Panc1 (cell line): ENCODE measurements around the gene ARID2. TPM values are rescaled to one million over a fixed set of nuclear protein-coding genes. Genes with fewer than 3 reads are reported as not detected.

Source experiments
- ATAC-seq: fragments of 200-7000 bp; cut with Tn5 transposase; 2 replicates; pipeline ENCODE4 v1.9.1; 2020; ENCODE audit warnings: mild to moderate bottlenecking, moderate library complexity
- BruUV-seq: library from RNA; stranded (reverse); fragments of 400-500 nt; replicated peaks from 2 replicates; lab custom pipeline; 2021; lab: Mats Ljungman, UMichigan
- CTCF ChIA-PET: fragments of 300-600 bp; sonication (Branson Sonifier 250); formaldehyde crosslinking; loops from one replicate; lab custom pipeline; 2022; ENCODE audit warnings: antibody characterized with exemption; lab: Charles Lee
- POLR2A ChIA-PET: fragments of 300-600 bp; sonication (Branson Sonifier 250); formaldehyde crosslinking; loops from one replicate; lab custom pipeline; 2022; ENCODE audit warnings: antibody characterized with exemption; lab: Charles Lee
- DNase-seq: peaks from one replicate; pipeline ENCODE4 v3.0.0-alpha.2; 2010; ENCODE audit warnings: low read depth, low spot score
- H3K27ac ChIP-seq: 2 replicates; pipeline ENCODE4 v1.5.1; 2011; ENCODE audit warnings: mild to moderate bottlenecking, low read length, inconsistent platforms
- H3K27me3 ChIP-seq: fragments of 200-500 bp; sonication (Bioruptor generic); 2 replicates; pipeline ENCODE4 v1.6.0; 2014; ENCODE audit warnings: low read length, inconsistent platforms; ENCODE audit not compliant: control insufficient read depth, insufficient read depth
- H3K36me3 ChIP-seq: fragments of 200-500 bp; sonication (Bioruptor generic); 2 replicates; pipeline ENCODE4 v1.5.1; 2014; ENCODE audit warnings: inconsistent platforms, mild to moderate bottlenecking, low read length, moderate library complexity; ENCODE audit not compliant: control insufficient read depth, insufficient read depth
- H3K4me1 ChIP-seq: 2 replicates; pipeline ENCODE4 v1.5.1; 2011; ENCODE audit warnings: inconsistent platforms, mild to moderate bottlenecking, low read length, moderate library complexity; ENCODE audit not compliant: control insufficient read depth, insufficient read depth
- H3K4me3 ChIP-seq, 2 experiments: 2 replicates each; pipeline ENCODE4 v1.5.1; 2011 to 2012; ENCODE audit warnings: low read depth in 2 of 2, low read length in 2 of 2, mild to moderate bottlenecking in 2 of 2, inconsistent platforms in 1 of 2, moderate library complexity in 1 of 2
- H3K9me3 ChIP-seq: fragments of 200-500 bp; sonication (Bioruptor generic); 2 replicates; pipeline ENCODE4 v1.5.1; 2014; ENCODE audit warnings: low read depth, mild to moderate bottlenecking, inconsistent platforms, low read length, moderate library complexity; ENCODE audit not compliant: control insufficient read depth, insufficient read depth
- POLR2AphosphoS5 ChIP-seq: IDR thresholded peaks from 2 replicates; pipeline ENCODE4 v1.6.1; 2012; ENCODE audit warnings: mild to moderate bottlenecking, low read depth, low read length, moderate library complexity
- REST ChIP-seq, 2 experiments: IDR thresholded peaks; 2 replicates each; pipeline ENCODE4 v1.6.1; 2011 to 2012; ENCODE audit warnings: low read depth in 2 of 2, control low read depth in 1 of 2, low read length in 1 of 2, mild to moderate bottlenecking in 1 of 2, moderate library complexity in 1 of 2; ENCODE audit not compliant: insufficient read depth in 1 of 2
- SIN3A ChIP-seq: IDR thresholded peaks from 2 replicates; pipeline ENCODE4 v1.6.1; 2012; ENCODE audit warnings: low read depth, mild to moderate bottlenecking, low read length, moderate library complexity, borderline replicate concordance; ENCODE audit not compliant: insufficient read depth
- TCF7L2 ChIP-seq: IDR thresholded peaks from 2 replicates; pipeline ENCODE4 v1.6.1; 2011; ENCODE audit warnings: mild to moderate bottlenecking, low read depth, low read length, inconsistent platforms
- in situ Hi-C: cut with HindIII; loops from 2 replicates; pipeline ENCODE4 v1.10.0; 2016; ENCODE audit warnings: low sequenced_read_pairs, low pct_unique_long_range_greater_than_20kb
- intact Hi-C: fragments of 100-400 bp; cut with micrococcal nuclease; formaldehyde crosslinking; loops from one replicate; pipeline ENCODE4 v1.10.0; 2022; ENCODE audit not compliant: unreplicated experiment
- total RNA-seq: library from RNA; stranded (reverse); gene quantifications from one replicate; pipeline ENCODE4 v1.2.1, GENCODE V29; 2021; ENCODE audit not compliant: unreplicated experiment
- TF ChIP-seq, protein P1 (sequence below): fragments of 450-650 bp; IDR thresholded peaks from 2 replicates; pipeline ENCODE4 v1.5.1; 2017; ENCODE audit warnings: mild to moderate bottlenecking

ARID2 gene
- total RNA-seq, 1 experiment from 2014 or later: 39.5 TPM

- Histone ChIP-seq H3K27me3 (no peaks in the 10 kb centered on the region), H3K27ac (no peak overlapping the region), H3K4me1 (no peaks in the 10 kb centered on the region), H3K36me3 (peaks cover 8% of the 10 kb centered on the region; the same call in 1 of the 2 replicates), H3K9me3 (no peaks in the 10 kb centered on the region), H3K4me3 (no peak overlapping the region)
- CTCF ChIA-PET: no interaction called here
- POLR2A ChIA-PET: no interaction called here
- ATAC-seq (no peak), DNase-seq (no peak)
- in situ Hi-C loops (no loop called here), intact Hi-C loops (no loop called here)
- TF ChIP-seq REST (IDR thresholded peaks at IDR 0.05; ENCODE audit: insufficient read depth in 1 of 2, low read depth in 2 of 2, low read length in 1 of 2) (no peak), SIN3A (no peak), POLR2AphosphoS5 (no peak), TCF7L2 (no peak)
- TF ChIP-seq, protein P1, sequence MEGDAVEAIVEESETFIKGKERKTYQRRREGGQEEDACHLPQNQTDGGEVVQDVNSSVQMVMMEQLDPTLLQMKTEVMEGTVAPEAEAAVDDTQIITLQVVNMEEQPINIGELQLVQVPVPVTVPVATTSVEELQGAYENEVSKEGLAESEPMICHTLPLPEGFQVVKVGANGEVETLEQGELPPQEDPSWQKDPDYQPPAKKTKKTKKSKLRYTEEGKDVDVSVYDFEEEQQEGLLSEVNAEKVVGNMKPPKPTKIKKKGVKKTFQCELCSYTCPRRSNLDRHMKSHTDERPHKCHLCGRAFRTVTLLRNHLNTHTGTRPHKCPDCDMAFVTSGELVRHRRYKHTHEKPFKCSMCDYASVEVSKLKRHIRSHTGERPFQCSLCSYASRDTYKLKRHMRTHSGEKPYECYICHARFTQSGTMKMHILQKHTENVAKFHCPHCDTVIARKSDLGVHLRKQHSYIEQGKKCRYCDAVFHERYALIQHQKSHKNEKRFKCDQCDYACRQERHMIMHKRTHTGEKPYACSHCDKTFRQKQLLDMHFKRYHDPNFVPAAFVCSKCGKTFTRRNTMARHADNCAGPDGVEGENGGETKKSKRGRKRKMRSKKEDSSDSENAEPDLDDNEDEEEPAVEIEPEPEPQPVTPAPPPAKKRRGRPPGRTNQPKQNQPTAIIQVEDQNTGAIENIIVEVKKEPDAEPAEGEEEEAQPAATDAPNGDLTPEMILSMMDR: no peak
- BruUV-seq: no TSS peak
Observed at GRCh38 chr12:45886685-45887084, 157.2 kb downstream of the ARID2 start.

DNA sequence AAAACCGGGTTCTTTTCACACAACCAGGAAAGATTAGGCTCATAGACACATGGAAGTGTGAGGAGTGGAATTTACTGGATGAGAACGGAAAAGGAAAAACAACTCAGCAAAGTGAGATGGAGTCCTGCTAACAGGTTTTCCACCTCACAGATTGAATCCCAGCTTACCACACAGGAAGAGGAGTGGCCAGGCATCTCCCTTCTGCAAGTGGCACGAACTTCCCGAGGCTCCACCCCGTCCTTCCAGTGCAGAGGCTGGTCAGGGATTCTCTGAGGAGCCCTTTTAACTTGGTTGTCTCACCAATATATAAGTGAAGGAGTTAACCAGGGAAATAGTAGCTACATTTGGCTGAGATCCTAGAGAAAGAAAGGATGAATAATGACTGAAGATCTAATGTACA is 158.0 kb downstream of the ARID2 start:
- Histone ChIP-seq H3K27ac (no peak overlapping the region), H3K36me3 (peaks cover 17% of the 10 kb centered on the region), H3K4me1 (no peaks in the 10 kb centered on the region), H3K4me3 (no peak overlapping the region), H3K9me3 (no peaks in the 10 kb centered on the region), H3K27me3 (no peaks in the 10 kb centered on the region)
- in situ Hi-C loops (no loop called here), intact Hi-C loops (no loop called here)
- BruUV-seq: TSS peak; percentile 29
- ATAC-seq (no peak), DNase-seq (no peak)
- POLR2A ChIA-PET: interaction anchor here (0.5 kb wide), 1 partner anchor 26 kb away, joined by 6 read pairs; no protein-coding TSS in a partner anchor
- CTCF ChIA-PET: interaction anchor here (0.7 kb wide), 1 partner anchor 77 kb away, joined by 5 read pairs; no protein-coding TSS in a partner anchor
- TF ChIP-seq REST (IDR thresholded peaks at IDR 0.05; ENCODE audit: insufficient read depth in 1 of 2, low read depth in 2 of 2, low read length in 1 of 2) (no peak), POLR2AphosphoS5 (no peak), SIN3A (no peak), TCF7L2 (no peak)
- TF ChIP-seq, protein P1: no peak
